ENCODE results near the gene PLEKHH3.

GRCh38 chr17:42690596-42690995 lies 13.8 kb upstream of the PLEKHH3 start:
- TF ChIP-seq, protein P1, sequence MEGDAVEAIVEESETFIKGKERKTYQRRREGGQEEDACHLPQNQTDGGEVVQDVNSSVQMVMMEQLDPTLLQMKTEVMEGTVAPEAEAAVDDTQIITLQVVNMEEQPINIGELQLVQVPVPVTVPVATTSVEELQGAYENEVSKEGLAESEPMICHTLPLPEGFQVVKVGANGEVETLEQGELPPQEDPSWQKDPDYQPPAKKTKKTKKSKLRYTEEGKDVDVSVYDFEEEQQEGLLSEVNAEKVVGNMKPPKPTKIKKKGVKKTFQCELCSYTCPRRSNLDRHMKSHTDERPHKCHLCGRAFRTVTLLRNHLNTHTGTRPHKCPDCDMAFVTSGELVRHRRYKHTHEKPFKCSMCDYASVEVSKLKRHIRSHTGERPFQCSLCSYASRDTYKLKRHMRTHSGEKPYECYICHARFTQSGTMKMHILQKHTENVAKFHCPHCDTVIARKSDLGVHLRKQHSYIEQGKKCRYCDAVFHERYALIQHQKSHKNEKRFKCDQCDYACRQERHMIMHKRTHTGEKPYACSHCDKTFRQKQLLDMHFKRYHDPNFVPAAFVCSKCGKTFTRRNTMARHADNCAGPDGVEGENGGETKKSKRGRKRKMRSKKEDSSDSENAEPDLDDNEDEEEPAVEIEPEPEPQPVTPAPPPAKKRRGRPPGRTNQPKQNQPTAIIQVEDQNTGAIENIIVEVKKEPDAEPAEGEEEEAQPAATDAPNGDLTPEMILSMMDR (IDR thresholded peaks at IDR 0.05), result no peak
- no peak for TF ChIP-seq POLR2A (IDR thresholded peaks at IDR 0.05)

Data from breast epithelium (tissue), 3 donors.